Measurements from ENCODE around the gene ATF6B.

Gene ATF6B

DNA sequence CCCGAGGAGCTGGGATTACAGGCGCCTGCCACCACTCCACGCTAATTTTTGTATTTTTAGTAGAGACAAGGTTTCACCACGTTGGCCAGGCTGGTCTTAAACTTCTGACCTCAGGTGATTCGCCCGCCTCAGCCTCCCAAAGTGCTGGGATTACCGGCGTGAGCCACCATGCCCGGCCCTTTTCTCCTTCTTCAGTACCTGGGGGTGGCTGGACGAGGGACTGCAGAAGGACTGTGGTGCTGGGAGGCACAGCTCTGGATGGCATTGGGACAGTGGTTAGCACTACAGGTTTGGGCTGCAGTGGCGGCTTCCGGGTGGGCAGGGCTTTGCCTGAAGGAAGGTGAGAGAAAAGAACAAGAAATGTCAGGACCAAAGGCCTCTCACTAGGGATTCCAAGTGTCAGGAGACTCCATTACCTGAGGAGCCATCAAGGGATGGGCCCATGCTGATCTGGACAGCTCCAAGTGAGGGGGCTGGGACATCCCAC is 7.4 kb downstream of the ATF6B start:
- Histone ChIP-seq H3K4me1 (ENCODE audit: control insufficient read depth, low read depth, low read length) (no peaks in the 10 kb centered on the region), H3K4me3 (ENCODE audit: low read length) (no peak overlapping the region), H3K36me3 (ENCODE audit: control insufficient read depth, low read depth, low read length) (peaks cover 44% of the 10 kb centered on the region), H3K9me3 (ENCODE audit: control insufficient read depth, low read depth, low read length) (no peaks in the 10 kb centered on the region), H3K27ac (ENCODE audit: low read length) (no peak overlapping the region), H3K27me3 (ENCODE audit: control insufficient read depth, insufficient read depth, low read length) (no peaks in the 10 kb centered on the region), H3K9ac (ENCODE audit: low read length) (no peak overlapping the region)

DNA sequence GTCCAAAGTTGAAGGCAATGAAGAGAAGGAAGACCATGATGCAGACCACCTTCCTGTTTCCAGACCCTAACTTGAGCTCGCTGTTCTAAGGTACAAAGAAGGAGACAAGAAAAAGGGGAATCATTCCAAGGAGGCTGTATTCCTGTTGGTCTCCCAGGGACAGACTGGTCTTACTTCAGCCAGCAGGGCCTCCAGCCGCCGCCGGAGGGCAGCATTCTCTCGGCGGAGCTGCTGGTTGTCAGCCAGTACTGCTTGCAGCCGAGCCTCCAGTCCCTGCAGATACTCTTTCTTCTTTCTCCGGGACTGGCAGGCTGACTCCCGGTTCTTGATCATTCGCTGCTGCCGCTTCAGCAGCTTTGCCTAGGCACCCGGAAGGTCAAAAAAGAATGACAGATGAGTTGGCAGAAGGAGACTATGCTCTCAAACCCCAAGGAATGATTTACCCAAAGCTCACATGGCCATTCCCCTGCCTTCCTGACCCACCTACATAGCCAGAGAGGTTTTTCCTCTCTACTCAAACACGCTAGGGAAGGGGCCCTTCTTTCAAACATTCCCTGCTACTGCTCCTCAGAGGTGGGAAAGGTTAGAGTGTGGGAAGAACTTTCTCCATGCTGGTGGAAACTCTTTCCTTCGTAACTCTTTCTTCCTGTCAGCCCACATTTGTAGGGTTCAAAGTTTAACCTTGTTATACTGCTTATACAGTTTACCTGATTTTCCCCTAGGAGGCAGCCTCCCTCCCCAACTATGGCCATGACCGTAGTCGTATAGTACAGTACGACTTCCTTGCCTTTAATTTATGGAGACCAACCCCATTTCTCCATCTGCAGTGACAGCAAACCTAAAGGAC is 9.0 kb downstream of the ATF6B start:
- H3K4me1 ChIP-seq (ENCODE audit: control insufficient read depth, low read depth, low read length) = no peaks in the 10 kb centered on the region
- H3K9me3 ChIP-seq (ENCODE audit: control insufficient read depth, low read depth, low read length) = no peaks in the 10 kb centered on the region
- H3K4me3 ChIP-seq (ENCODE audit: low read length) = no peak overlapping the region
- no peak overlapping the region for H3K9ac ChIP-seq (ENCODE audit: low read length)
- H3K36me3 ChIP-seq (ENCODE audit: control insufficient read depth, low read depth, low read length) = peaks cover 44% of the 10 kb centered on the region
- H3K27ac ChIP-seq (ENCODE audit: low read length) = no peak overlapping the region
- no peaks in the 10 kb centered on the region for H3K27me3 ChIP-seq (ENCODE audit: control insufficient read depth, insufficient read depth, low read length)

GRCh38 chr6:32117461-32117860 is 10.6 kb downstream of the ATF6B start:
- H3K27me3 ChIP-seq (ENCODE audit: control insufficient read depth, insufficient read depth, low read length) = no peaks in the 10 kb centered on the region
- no peaks in the 10 kb centered on the region for H3K4me1 ChIP-seq (ENCODE audit: control insufficient read depth, low read depth, low read length)
- H3K36me3 ChIP-seq (ENCODE audit: control insufficient read depth, low read depth, low read length) = peaks cover 39% of the 10 kb centered on the region
- no peak overlapping the region for H3K9ac ChIP-seq (ENCODE audit: low read length)
- no peaks in the 10 kb centered on the region for H3K9me3 ChIP-seq (ENCODE audit: control insufficient read depth, low read depth, low read length)
- no peak overlapping the region for H3K27ac ChIP-seq (ENCODE audit: low read length)
- H3K4me3 ChIP-seq (ENCODE audit: low read length) = no peak overlapping the region

DNA sequence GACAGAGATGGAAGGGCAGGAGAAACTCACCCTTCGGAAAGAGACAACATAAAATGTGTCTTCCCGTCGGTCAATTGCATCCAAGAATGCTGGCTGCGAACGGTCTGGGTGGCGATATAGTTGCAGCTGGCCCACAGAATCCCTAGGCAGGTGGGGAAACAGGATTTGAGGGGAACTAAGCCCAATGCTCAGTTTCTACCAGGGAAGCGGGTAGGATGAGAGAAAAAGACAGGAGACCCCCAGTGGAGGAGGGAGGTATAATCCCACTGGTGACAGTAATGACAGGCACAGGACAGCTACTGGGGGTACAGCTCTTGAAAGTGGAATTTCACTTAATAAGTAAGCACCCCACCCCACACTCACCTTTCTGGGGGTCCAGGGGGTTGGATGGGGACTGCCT is 11.4 kb downstream of the ATF6B start:
- Histone ChIP-seq H3K4me3 (ENCODE audit: low read length) (no peak overlapping the region), H3K27ac (ENCODE audit: low read length) (no peak overlapping the region), H3K4me1 (ENCODE audit: control insufficient read depth, low read depth, low read length) (no peaks in the 10 kb centered on the region), H3K9ac (ENCODE audit: low read length) (no peak overlapping the region), H3K9me3 (ENCODE audit: control insufficient read depth, low read depth, low read length) (no peaks in the 10 kb centered on the region), H3K27me3 (ENCODE audit: control insufficient read depth, insufficient read depth, low read length) (no peaks in the 10 kb centered on the region), H3K36me3 (ENCODE audit: control insufficient read depth, low read depth, low read length) (peaks cover 34% of the 10 kb centered on the region)

DNA sequence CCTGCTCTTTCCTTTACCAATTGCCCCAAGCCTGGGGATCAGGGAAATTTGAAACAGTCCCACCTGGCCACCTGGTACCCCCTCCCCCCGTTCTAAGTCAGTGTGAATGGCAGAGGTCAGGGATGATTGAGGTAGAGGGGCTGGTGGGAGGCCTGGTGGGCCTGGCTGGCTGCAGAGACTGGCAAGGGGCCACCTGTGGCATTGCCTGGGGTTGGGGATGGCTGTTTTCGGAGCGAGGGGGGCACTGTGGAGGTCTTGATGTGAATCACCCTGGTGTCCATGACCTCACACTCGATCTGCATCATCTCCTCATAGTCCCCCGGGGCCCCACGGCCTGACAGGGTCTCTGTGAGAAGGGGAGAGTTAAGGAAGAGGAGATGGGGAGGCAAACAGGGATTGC is 12.4 kb downstream of the ATF6B start:
- Histone ChIP-seq H3K9me3 (ENCODE audit: control insufficient read depth, low read depth, low read length) (no peaks in the 10 kb centered on the region), H3K36me3 (ENCODE audit: control insufficient read depth, low read depth, low read length) (peaks cover 25% of the 10 kb centered on the region), H3K27me3 (ENCODE audit: control insufficient read depth, insufficient read depth, low read length) (no peaks in the 10 kb centered on the region), H3K4me1 (ENCODE audit: control insufficient read depth, low read depth, low read length) (no peaks in the 10 kb centered on the region), H3K4me3 (ENCODE audit: low read length) (no peak overlapping the region), H3K27ac (ENCODE audit: low read length) (no peak overlapping the region), H3K9ac (ENCODE audit: low read length) (no peak overlapping the region)

- Histone ChIP-seq H3K27ac (ENCODE audit: low read length) (no peak overlapping the region), H3K9me3 (ENCODE audit: control insufficient read depth, low read depth, low read length) (no peaks in the 10 kb centered on the region), H3K4me1 (ENCODE audit: control insufficient read depth, low read depth, low read length) (no peaks in the 10 kb centered on the region), H3K36me3 (ENCODE audit: control insufficient read depth, low read depth, low read length) (peaks cover 21% of the 10 kb centered on the region), H3K9ac (ENCODE audit: low read length) (no peak overlapping the region), H3K27me3 (ENCODE audit: control insufficient read depth, insufficient read depth, low read length) (peaks cover 2% of the 10 kb centered on the region), H3K4me3 (ENCODE audit: low read length) (no peak overlapping the region)
Measured at GRCh38 chr6:32114796-32115195, 13.2 kb downstream of the ATF6B start.

GRCh38 chr6:32113386-32114352 is 14.4 kb downstream of the ATF6B start:
- Histone ChIP-seq H3K27me3 (ENCODE audit: control insufficient read depth, insufficient read depth, low read length) (peaks cover 10% of the 10 kb centered on the region), H3K9me3 (ENCODE audit: control insufficient read depth, low read depth, low read length) (no peaks in the 10 kb centered on the region), H3K4me3 (ENCODE audit: low read length) (no peak overlapping the region), H3K36me3 (ENCODE audit: control insufficient read depth, low read depth, low read length) (peaks cover 18% of the 10 kb centered on the region), H3K9ac (ENCODE audit: low read length) (peak overlapping the region; percentile 49), H3K27ac (ENCODE audit: low read length) (peak overlapping the region; percentile 34), H3K4me1 (ENCODE audit: control insufficient read depth, low read depth, low read length) (no peaks in the 10 kb centered on the region)

DNA sequence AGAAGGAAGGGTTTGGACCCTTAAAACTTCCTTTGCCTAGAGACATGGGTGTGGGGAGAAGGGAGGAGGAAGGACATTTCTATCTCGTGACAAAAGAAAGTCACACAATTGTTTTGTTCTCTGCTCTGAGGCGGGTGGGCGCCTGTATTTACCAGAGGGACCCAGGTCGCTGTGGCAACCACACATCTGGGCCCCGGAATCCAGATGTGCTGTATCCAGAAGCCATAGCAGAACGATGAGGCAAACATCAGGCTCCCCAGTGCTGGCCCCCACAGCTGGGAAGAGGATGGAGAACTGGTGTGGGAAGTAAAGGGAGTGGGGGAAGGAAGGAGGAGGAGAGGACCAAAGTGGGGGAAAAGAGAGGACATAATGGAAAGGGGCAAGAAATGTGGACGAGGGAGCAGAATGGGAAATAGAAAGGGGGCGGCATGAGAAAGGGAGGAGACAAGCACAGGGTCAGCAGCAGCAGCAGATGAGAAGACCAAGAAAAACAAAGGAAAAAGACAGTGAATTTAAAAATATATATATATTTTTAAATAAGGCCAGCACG is 15.5 kb downstream of the ATF6B start:
- Histone ChIP-seq H3K36me3 (ENCODE audit: control insufficient read depth, low read depth, low read length) (peaks cover 15% of the 10 kb centered on the region), H3K4me1 (ENCODE audit: control insufficient read depth, low read depth, low read length) (no peaks in the 10 kb centered on the region), H3K9ac (ENCODE audit: low read length) (no peak overlapping the region), H3K27ac (ENCODE audit: low read length) (no peak overlapping the region), H3K27me3 (ENCODE audit: control insufficient read depth, insufficient read depth, low read length) (peaks cover 14% of the 10 kb centered on the region), H3K4me3 (ENCODE audit: low read length) (no peak overlapping the region), H3K9me3 (ENCODE audit: control insufficient read depth, low read depth, low read length) (no peaks in the 10 kb centered on the region)

DNA sequence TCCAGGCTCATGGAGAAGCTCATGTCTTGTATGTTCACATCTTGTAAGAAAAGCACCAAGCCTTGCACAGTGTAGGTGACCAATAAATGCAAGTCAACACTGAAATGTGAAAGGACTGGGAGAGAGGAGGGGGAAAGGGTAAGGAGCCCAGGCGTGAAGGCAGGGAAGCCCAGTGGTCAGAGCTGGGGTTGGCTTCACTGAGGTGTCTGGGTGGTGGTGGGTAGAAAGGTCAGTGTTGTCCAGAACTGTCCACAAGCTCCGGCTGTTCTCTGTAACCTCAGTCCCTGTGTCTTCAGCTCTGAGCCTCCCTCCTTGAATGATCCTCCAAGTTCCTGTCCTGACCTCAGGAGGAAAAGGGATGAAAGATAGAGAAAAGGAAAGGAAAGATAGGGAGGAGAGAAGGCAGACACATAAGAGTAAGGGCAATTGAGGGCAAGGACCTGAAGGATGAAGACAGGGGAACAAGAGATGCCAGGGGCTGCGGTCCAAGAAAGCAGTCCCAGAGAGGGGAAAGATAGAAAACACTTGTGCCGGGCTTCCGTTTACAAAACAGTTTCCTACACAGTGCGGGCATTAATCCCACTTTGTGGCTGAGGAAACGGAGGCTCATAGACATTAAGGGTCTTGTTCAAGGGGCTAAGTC is 16.5 kb downstream of the ATF6B start:
- H3K4me3 ChIP-seq (ENCODE audit: low read length) = no peak overlapping the region
- H3K36me3 ChIP-seq (ENCODE audit: control insufficient read depth, low read depth, low read length) = peaks cover 8% of the 10 kb centered on the region
- no peak overlapping the region for H3K9ac ChIP-seq (ENCODE audit: low read length)
- no peaks in the 10 kb centered on the region for H3K9me3 ChIP-seq (ENCODE audit: control insufficient read depth, low read depth, low read length)
- peaks cover 14% of the 10 kb centered on the region for H3K27me3 ChIP-seq (ENCODE audit: control insufficient read depth, insufficient read depth, low read length)
- H3K27ac ChIP-seq (ENCODE audit: low read length) = no peak overlapping the region
- no peaks in the 10 kb centered on the region for H3K4me1 ChIP-seq (ENCODE audit: control insufficient read depth, low read depth, low read length)

GRCh38 chr6:32110632-32111031 is 17.4 kb downstream of the ATF6B start:
- H3K9me3 ChIP-seq (ENCODE audit: control insufficient read depth, low read depth, low read length) = no peaks in the 10 kb centered on the region
- H3K27me3 ChIP-seq (ENCODE audit: control insufficient read depth, insufficient read depth, low read length) = peaks cover 14% of the 10 kb centered on the region
- no peak overlapping the region for H3K4me3 ChIP-seq (ENCODE audit: low read length)
- no peaks in the 10 kb centered on the region for H3K36me3 ChIP-seq (ENCODE audit: control insufficient read depth, low read depth, low read length)
- H3K4me1 ChIP-seq (ENCODE audit: control insufficient read depth, low read depth, low read length) = no peaks in the 10 kb centered on the region
- H3K9ac ChIP-seq (ENCODE audit: low read length) = no peak overlapping the region
- H3K27ac ChIP-seq (ENCODE audit: low read length) = no peak overlapping the region

DNA sequence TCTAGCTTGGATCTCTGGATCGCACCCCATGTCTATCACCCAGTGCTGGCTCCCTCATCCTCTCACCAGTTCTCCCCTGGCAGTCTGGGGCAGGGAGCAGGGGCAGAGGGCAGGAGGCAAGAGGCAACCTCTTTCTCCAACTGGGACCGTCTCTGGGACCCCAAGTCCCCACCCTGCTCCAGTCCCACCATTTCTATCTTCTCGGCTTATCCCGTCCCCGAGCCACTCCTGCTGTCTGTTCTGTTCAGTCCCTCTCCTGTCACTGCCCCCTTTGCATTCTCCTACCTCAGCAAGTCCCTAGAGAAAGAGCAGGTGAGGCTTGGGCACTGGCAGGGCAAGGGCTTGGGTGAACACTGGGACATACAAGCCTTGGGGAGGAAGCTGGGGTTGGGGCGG is 18.3 kb downstream of the ATF6B start:
- no peaks in the 10 kb centered on the region for H3K4me1 ChIP-seq (ENCODE audit: control insufficient read depth, low read depth, low read length)
- no peak overlapping the region for H3K27ac ChIP-seq (ENCODE audit: low read length)
- H3K9ac ChIP-seq (ENCODE audit: low read length) = no peak overlapping the region
- H3K4me3 ChIP-seq (ENCODE audit: low read length) = no peak overlapping the region
- H3K27me3 ChIP-seq (ENCODE audit: control insufficient read depth, insufficient read depth, low read length) = peaks cover 19% of the 10 kb centered on the region
- H3K9me3 ChIP-seq (ENCODE audit: control insufficient read depth, low read depth, low read length) = no peaks in the 10 kb centered on the region
- no peaks in the 10 kb centered on the region for H3K36me3 ChIP-seq (ENCODE audit: control insufficient read depth, low read depth, low read length)
